Skeletal muscle cell (primary cell): ENCODE data around the gene SLIT3.

ENCODE experiments used
- DNase-seq: peaks from one replicate; pipeline ENCODE4 v3.0.0-alpha.2; 2010; ENCODE audit warnings: low read depth
- H3K4me3 ChIP-seq: 2 replicates; pipeline ENCODE4 v1.5.1; 2011; ENCODE audit warnings: low read depth, mild to moderate bottlenecking, control low read depth, low read length, moderate library complexity

Gene SLIT3

GRCh38 chr5:168962306-168962705 lies 338.6 kb downstream of the SLIT3 start:
- no peak for DNase-seq
- no peak overlapping the region for H3K4me3 ChIP-seq

- H3K4me3 ChIP-seq, result no peak overlapping the region
- no peak for DNase-seq
Measured at GRCh38 chr5:168961681-168962080, 339.3 kb downstream of the SLIT3 start.

- DNase-seq, result no peak
- H3K4me3 ChIP-seq, result no peak overlapping the region
Measured at GRCh38 chr5:168960497-168960896, 340.4 kb downstream of the SLIT3 start.

GRCh38 chr5:168953351-168953750 lies 347.6 kb downstream of the SLIT3 start:
- H3K4me3 ChIP-seq, result no peak overlapping the region
- no peak for DNase-seq

GRCh38 chr5:168952196-168952595 lies 348.7 kb downstream of the SLIT3 start:
- H3K4me3 ChIP-seq, result no peak overlapping the region
- DNase-seq, result no peak

- no peak for DNase-seq
- no peak overlapping the region for H3K4me3 ChIP-seq
Measured at GRCh38 chr5:168951769-168952168, 349.2 kb downstream of the SLIT3 start.

- no peak for DNase-seq
Measured at GRCh38 chr5:168951356-168951755, 349.6 kb downstream of the SLIT3 start.

GRCh38 chr5:168950241-168950951 lies 350.5 kb downstream of the SLIT3 start:
- no peak overlapping the region for H3K4me3 ChIP-seq
- DNase-seq, result no peak

More at GRCh38 chr5:168951356-168951755, 349.6 kb downstream of the SLIT3 start:
- H3K4me3 ChIP-seq, result no peak overlapping the region

GRCh38 chr5:168948746-168949145 lies 352.2 kb downstream of the SLIT3 start:
- no peak overlapping the region for H3K4me3 ChIP-seq
- no peak for DNase-seq

GRCh38 chr5:168947212-168947868 lies 353.6 kb downstream of the SLIT3 start:
- no peak overlapping the region for H3K4me3 ChIP-seq
- DNase-seq, result no peak

- DNase-seq, result no peak
Measured at GRCh38 chr5:168946363-168946762, 354.6 kb downstream of the SLIT3 start.

GRCh38 chr5:168944004-168944403 lies 356.9 kb downstream of the SLIT3 start:
- no peak overlapping the region for H3K4me3 ChIP-seq
- no peak for DNase-seq

More at GRCh38 chr5:168946363-168946762, 354.6 kb downstream of the SLIT3 start:
- H3K4me3 ChIP-seq, result no peak overlapping the region

- no peak overlapping the region for H3K4me3 ChIP-seq
- DNase-seq, result no peak
Measured at GRCh38 chr5:168943091-168943884, 357.7 kb downstream of the SLIT3 start.

GRCh38 chr5:168941901-168942300 lies 359.0 kb downstream of the SLIT3 start:
- no peak overlapping the region for H3K4me3 ChIP-seq
- DNase-seq, result no peak

GRCh38 chr5:168940712-168941111 lies 360.2 kb downstream of the SLIT3 start:
- no peak for DNase-seq
- no peak overlapping the region for H3K4me3 ChIP-seq

- DNase-seq, result no peak
- no peak overlapping the region for H3K4me3 ChIP-seq
Measured at GRCh38 chr5:168939887-168940544, 360.9 kb downstream of the SLIT3 start.

GRCh38 chr5:168939156-168939800 lies 361.7 kb downstream of the SLIT3 start:
- DNase-seq, result peak; percentile 26
- no peak overlapping the region for H3K4me3 ChIP-seq

GRCh38 chr5:168936511-168936910 lies 364.4 kb downstream of the SLIT3 start:
- no peak overlapping the region for H3K4me3 ChIP-seq
- DNase-seq, result no peak

GRCh38 chr5:168935183-168935582 lies 365.8 kb downstream of the SLIT3 start:
- no peak for DNase-seq
- H3K4me3 ChIP-seq, result no peak overlapping the region
